ENCODE measurements around the gene PNMA6E.

Gene PNMA6E

DNA sequence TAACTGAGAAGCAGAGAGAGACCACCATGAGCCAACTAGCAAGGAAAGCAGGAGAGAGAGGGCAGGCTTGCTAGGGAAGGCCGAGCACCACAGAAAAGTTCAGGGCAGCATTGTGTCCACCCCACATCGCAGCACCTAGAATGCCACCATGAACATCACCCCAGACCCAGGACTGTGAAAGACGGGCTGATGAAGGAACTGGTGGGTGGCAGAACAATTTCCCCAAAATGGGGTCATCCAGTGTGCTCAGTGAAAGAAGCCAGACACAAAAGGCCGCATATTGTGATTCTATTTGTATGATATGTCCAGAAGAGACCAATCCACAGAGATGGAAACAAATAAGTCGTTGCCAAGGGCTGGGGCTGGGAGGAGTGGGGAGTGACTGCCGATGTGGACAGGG lies 16.8 kb downstream of the PNMA6E start:
- TF ChIP-seq, protein P1, sequence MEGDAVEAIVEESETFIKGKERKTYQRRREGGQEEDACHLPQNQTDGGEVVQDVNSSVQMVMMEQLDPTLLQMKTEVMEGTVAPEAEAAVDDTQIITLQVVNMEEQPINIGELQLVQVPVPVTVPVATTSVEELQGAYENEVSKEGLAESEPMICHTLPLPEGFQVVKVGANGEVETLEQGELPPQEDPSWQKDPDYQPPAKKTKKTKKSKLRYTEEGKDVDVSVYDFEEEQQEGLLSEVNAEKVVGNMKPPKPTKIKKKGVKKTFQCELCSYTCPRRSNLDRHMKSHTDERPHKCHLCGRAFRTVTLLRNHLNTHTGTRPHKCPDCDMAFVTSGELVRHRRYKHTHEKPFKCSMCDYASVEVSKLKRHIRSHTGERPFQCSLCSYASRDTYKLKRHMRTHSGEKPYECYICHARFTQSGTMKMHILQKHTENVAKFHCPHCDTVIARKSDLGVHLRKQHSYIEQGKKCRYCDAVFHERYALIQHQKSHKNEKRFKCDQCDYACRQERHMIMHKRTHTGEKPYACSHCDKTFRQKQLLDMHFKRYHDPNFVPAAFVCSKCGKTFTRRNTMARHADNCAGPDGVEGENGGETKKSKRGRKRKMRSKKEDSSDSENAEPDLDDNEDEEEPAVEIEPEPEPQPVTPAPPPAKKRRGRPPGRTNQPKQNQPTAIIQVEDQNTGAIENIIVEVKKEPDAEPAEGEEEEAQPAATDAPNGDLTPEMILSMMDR (IDR thresholded peaks at IDR 0.05; ENCODE audit: low read depth, low read length, poor library complexity, severe bottlenecking) = no peak
- TF ChIP-seq EZH2phosphoT487 (IDR thresholded peaks at IDR 0.05; ENCODE audit: borderline replicate concordance, low read length) = no peak
- H3F3A ChIP-seq (ENCODE audit: control insufficient read depth, insufficient read depth) = no peaks in the 10 kb centered on the region

DNA sequence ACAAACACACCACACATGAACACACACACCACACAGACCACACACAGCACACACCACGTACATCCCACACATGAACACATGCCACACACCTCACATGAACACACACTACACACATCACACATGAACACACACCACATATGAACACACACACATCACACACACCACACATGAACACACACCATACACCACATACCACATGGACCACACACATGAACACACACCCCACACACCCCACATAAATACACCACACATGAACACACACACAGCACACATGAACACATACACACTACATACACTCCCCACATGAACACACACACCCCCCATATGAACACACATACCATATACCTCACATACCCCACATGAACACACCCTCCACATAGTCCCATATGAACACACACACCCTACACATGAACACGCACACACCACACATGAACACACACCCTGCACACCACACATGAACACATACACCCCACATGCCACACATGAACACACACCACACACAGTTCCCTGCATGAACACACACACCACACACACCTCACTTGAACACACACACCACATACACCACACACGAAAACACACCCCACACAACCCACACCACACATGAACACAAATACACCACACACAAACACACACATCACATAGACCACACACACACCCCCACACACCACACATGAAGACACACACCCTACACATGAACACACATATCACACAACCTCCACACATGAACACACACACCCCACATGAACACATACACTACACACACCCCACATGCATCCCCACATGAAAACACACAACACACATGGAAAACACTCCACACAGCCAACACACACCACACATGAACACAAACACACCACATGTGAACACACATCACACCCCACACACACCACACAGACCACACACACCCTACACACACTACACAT lies 18.3 kb downstream of the PNMA6E start:
- TF ChIP-seq, protein P1 (IDR thresholded peaks at IDR 0.05; ENCODE audit: low read depth, low read length, poor library complexity, severe bottlenecking) = no peak
- no peak for TF ChIP-seq EZH2phosphoT487 (IDR thresholded peaks at IDR 0.05; ENCODE audit: borderline replicate concordance, low read length)
- Histone ChIP-seq H3K4me2 (ENCODE audit: low read length) (no peak overlapping the region), H3K9me3 (ENCODE audit: control insufficient read depth, insufficient read depth, low read length) (peaks cover 7% of the 10 kb centered on the region; the same call in 1 of the 2 replicates)

More for the DNA sequence above, 16.8 kb downstream of the PNMA6E start:
- Histone ChIP-seq H3K79me2 (ENCODE audit: control insufficient read depth, low read length) (no peaks in the 10 kb centered on the region), H3K9me2 (replicated peaks; ENCODE audit: control insufficient read depth, low read length) (no peaks in the 10 kb centered on the region), H3K27me3 (ENCODE audit: control insufficient read depth, low read length) (no peaks in the 10 kb centered on the region), H3K27ac (ENCODE audit: low read depth, low read length) (no peak overlapping the region), H3K4me1 (ENCODE audit: control insufficient read depth, low read length) (no peaks in the 10 kb centered on the region), H3K36me3 (ENCODE audit: control insufficient read depth, low read length) (no peaks in the 10 kb centered on the region), H4K20me1 (ENCODE audit: control insufficient read depth, insufficient read depth, low read depth, low read length) (no peaks in the 10 kb centered on the region), H3K4me3 (ENCODE audit: low read length) (no peak overlapping the region), H3K4me2 (ENCODE audit: low read length) (no peak overlapping the region), H3K9me3 (ENCODE audit: control insufficient read depth, insufficient read depth, low read length) (peaks cover 7% of the 10 kb centered on the region; the same call in 1 of the 2 replicates)

GRCh38 chrX:153381684-153382532 lies 19.2 kb downstream of the PNMA6E start:
- no peaks in the 10 kb centered on the region for H3K79me2 ChIP-seq (ENCODE audit: control insufficient read depth, low read length)
- no peaks in the 10 kb centered on the region for H3K27me3 ChIP-seq (ENCODE audit: control insufficient read depth, low read length)
- H3K4me2 ChIP-seq (ENCODE audit: low read length) = no peak overlapping the region
- no peak overlapping the region for H3K4me3 ChIP-seq (ENCODE audit: low read length)
- H3K36me3 ChIP-seq (ENCODE audit: control insufficient read depth, low read length) = no peaks in the 10 kb centered on the region
- peaks cover 7% of the 10 kb centered on the region; the same call in 1 of the 2 replicates for H3K9me3 ChIP-seq (ENCODE audit: control insufficient read depth, insufficient read depth, low read length)
- H3K27ac ChIP-seq (ENCODE audit: low read depth, low read length) = no peak overlapping the region
- no peaks in the 10 kb centered on the region for H3K9me2 ChIP-seq (replicated peaks; ENCODE audit: control insufficient read depth, low read length)
- H3K4me1 ChIP-seq (ENCODE audit: control insufficient read depth, low read length) = no peaks in the 10 kb centered on the region
- H3F3A ChIP-seq (ENCODE audit: control insufficient read depth, insufficient read depth) = no peaks in the 10 kb centered on the region
- H4K20me1 ChIP-seq (ENCODE audit: control insufficient read depth, insufficient read depth, low read depth, low read length) = no peaks in the 10 kb centered on the region
- TF ChIP-seq EZH2phosphoT487 (IDR thresholded peaks at IDR 0.05; ENCODE audit: borderline replicate concordance, low read length) = no peak
- TF ChIP-seq, protein P1 (IDR thresholded peaks at IDR 0.05; ENCODE audit: low read depth, low read length, poor library complexity, severe bottlenecking) = no peak

More for the DNA sequence above, 18.3 kb downstream of the PNMA6E start:
- Histone ChIP-seq H3K4me1 (ENCODE audit: control insufficient read depth, low read length) (no peaks in the 10 kb centered on the region), H3K27me3 (ENCODE audit: control insufficient read depth, low read length) (no peaks in the 10 kb centered on the region), H3K79me2 (ENCODE audit: control insufficient read depth, low read length) (no peaks in the 10 kb centered on the region), H3K36me3 (ENCODE audit: control insufficient read depth, low read length) (no peaks in the 10 kb centered on the region), H3K27ac (ENCODE audit: low read depth, low read length) (no peak overlapping the region), H3F3A (ENCODE audit: control insufficient read depth, insufficient read depth) (no peaks in the 10 kb centered on the region), H3K9me2 (replicated peaks; ENCODE audit: control insufficient read depth, low read length) (no peaks in the 10 kb centered on the region), H3K4me3 (ENCODE audit: low read length) (no peak overlapping the region), H4K20me1 (ENCODE audit: control insufficient read depth, insufficient read depth, low read depth, low read length) (no peaks in the 10 kb centered on the region)
